Nephron progenitor cell (in vitro differentiated cells): ENCODE data around the gene GSG1L.

ENCODE experiments used
- DNase-seq: peaks from one replicate; pipeline ENCODE4 v3.0.0; 2021
- H3K27ac Mint-ChIP-seq: 2 replicates; pipeline ENCODE4 v1.8.0; 2021; ENCODE audit warnings: mild to moderate bottlenecking, moderate library complexity, mixed read lengths
- H3K27me3 Mint-ChIP-seq: 2 replicates; pipeline ENCODE4 v1.8.0; 2021; ENCODE audit warnings: mild to moderate bottlenecking, low read depth, mixed read lengths; ENCODE audit not compliant: poor library complexity
- H3K36me3 Mint-ChIP-seq: 2 replicates; pipeline ENCODE4 v1.8.0; 2021; ENCODE audit warnings: low read depth, mixed read lengths
- H3K4me1 Mint-ChIP-seq: 2 replicates; pipeline ENCODE4 v1.8.0; 2021; ENCODE audit warnings: mixed read lengths
- H3K4me3 Mint-ChIP-seq: 2 replicates; pipeline ENCODE4 v1.8.0; 2021; ENCODE audit warnings: mild to moderate bottlenecking, moderate library complexity, mixed read lengths
- H3K9me3 Mint-ChIP-seq: 2 replicates; pipeline ENCODE4 v1.8.0; 2021; ENCODE audit warnings: mild to moderate bottlenecking, moderate library complexity, mixed read lengths
- CTCF ChIP-seq: fragments of 200-600 bp; sonication (generic); IDR thresholded peaks from 2 replicates; pipeline ENCODE4 v1.5.0; 2021; ENCODE audit warnings: antibody characterized with exemption

Gene GSG1L

DNA sequence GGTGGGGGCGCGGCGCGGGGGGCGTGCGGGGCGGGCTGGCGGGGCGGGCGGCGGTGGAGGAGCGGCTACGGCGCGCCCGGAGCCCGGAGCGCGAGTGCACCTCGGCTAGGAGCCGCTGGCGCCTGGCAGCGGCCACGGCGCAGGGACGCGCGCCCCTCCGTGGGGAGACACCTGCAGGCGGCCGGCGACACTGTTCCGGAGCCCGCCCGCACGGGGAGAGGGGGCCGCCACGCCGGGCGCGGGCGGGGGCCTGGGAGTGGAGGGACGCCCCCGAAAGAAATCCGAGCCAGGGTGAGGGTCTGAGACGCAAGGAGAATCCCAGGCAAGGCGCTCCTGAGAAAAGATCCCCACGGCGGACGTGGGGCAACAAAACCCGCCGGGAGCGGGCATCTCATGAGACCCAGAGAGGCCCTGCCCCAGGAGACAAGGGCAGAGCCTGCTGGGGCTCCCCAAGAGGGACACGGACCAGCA lies at the start of gene GSG1L:
Gene GSG1L (minus strand): TSS at position 124 of the 471 bp plus-strand sequence. CDS start 290 bp downstream, outside the sequence.
- peak; percentile 18 for TF ChIP-seq CTCF
- Mint-ChIP-seq H3K4me1 (peaks cover 5% of the 10 kb centered on the region), H3K4me3 (peak within 1 kb of the TSS; percentile 61), H3K36me3 (no peaks in the 10 kb centered on the region), H3K9me3 (no peaks in the 10 kb centered on the region), H3K27ac (no peak within 1 kb of the TSS), H3K27me3 (peaks cover 85% of the 10 kb centered on the region)
- DNase-seq = peak; percentile 59

DNA sequence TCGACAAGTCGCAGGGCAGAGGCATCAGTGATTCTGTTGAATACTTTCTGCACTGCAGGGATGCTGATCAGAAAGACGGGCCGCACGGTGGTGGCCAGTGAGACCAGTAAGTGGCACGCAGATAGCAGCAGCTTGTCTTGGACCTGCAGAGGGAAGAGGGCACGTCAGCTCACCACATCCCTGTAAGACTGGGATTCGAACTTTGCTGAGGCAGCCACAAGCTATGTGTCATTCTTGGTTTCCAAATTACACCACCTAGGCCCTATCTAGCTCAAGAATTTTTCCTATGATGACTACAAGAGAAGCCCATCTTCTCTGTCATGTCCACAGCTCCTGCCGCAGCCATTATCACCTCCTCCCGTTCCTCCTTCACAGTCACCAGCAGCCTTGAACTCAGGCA lies 49.4 kb upstream of the GSG1L start:
- no peak for DNase-seq
- H3K27ac Mint-ChIP-seq = no peak overlapping the region
- H3K9me3 Mint-ChIP-seq = no peaks in the 10 kb centered on the region
- H3K36me3 Mint-ChIP-seq = peaks cover 56% of the 10 kb centered on the region
- H3K4me3 Mint-ChIP-seq = no peak overlapping the region
- no peaks in the 10 kb centered on the region for H3K27me3 Mint-ChIP-seq
- H3K4me1 Mint-ChIP-seq = no peaks in the 10 kb centered on the region
- TF ChIP-seq CTCF = no peak

GRCh38 chr16:28110977-28111376 lies 47.5 kb upstream of the GSG1L start:
- no peak for TF ChIP-seq CTCF
- H3K4me1 Mint-ChIP-seq = no peaks in the 10 kb centered on the region
- DNase-seq = no peak
- H3K27me3 Mint-ChIP-seq = no peaks in the 10 kb centered on the region
- peaks cover 59% of the 10 kb centered on the region for H3K36me3 Mint-ChIP-seq
- H3K9me3 Mint-ChIP-seq = no peaks in the 10 kb centered on the region
- H3K27ac Mint-ChIP-seq = no peak overlapping the region
- H3K4me3 Mint-ChIP-seq = no peak overlapping the region

GRCh38 chr16:28110479-28110878 lies 47.0 kb upstream of the GSG1L start:
- H3K9me3 Mint-ChIP-seq = no peaks in the 10 kb centered on the region
- no peak overlapping the region for H3K27ac Mint-ChIP-seq
- H3K36me3 Mint-ChIP-seq = peaks cover 59% of the 10 kb centered on the region
- no peak overlapping the region for H3K4me3 Mint-ChIP-seq
- TF ChIP-seq CTCF = no peak
- DNase-seq = no peak
- H3K4me1 Mint-ChIP-seq = no peaks in the 10 kb centered on the region
- H3K27me3 Mint-ChIP-seq = no peaks in the 10 kb centered on the region

- Mint-ChIP-seq H3K36me3 (peaks cover 61% of the 10 kb centered on the region), H3K4me3 (no peak overlapping the region), H3K27ac (no peak overlapping the region), H3K27me3 (no peaks in the 10 kb centered on the region), H3K9me3 (no peaks in the 10 kb centered on the region), H3K4me1 (no peaks in the 10 kb centered on the region)
- DNase-seq = no peak
- no peak for TF ChIP-seq CTCF
Observed at GRCh38 chr16:28110074-28110473, 46.6 kb upstream of the GSG1L start.

- no peak for DNase-seq
- Mint-ChIP-seq H3K9me3 (no peaks in the 10 kb centered on the region), H3K27me3 (no peaks in the 10 kb centered on the region), H3K36me3 (peaks cover 65% of the 10 kb centered on the region), H3K4me1 (no peaks in the 10 kb centered on the region), H3K4me3 (no peak overlapping the region), H3K27ac (no peak overlapping the region)
- TF ChIP-seq CTCF = no peak
Observed at GRCh38 chr16:28108590-28109247, 45.2 kb upstream of the GSG1L start.
